Karpas-422 (cell line): ENCODE results near the gene LRRC2. TPM values are rescaled to one million over a fixed set of nuclear protein-coding genes. Genes with fewer than 3 reads are reported as not detected.
"Not testable (repeated sequence)": the region's sequence is repeated elsewhere in the genome, so short reads cannot be mapped to it uniquely, and the experiment has no call there.

Source experiments
- DNase-seq: peaks from one replicate; pipeline ENCODE4 v3.0.0-alpha.2; 2015
- H2AFZ ChIP-seq: fragments of 200-600 bp; sonication (generic); 2 replicates; pipeline ENCODE4 v1.6.1; 2014; ENCODE audit warnings: antibody characterized with exemption, low read length, mixed read lengths
- H3K27ac ChIP-seq: fragments of 200-600 bp; sonication (generic); 2 replicates; pipeline ENCODE4 v1.5.1; 2014; ENCODE audit warnings: mild to moderate bottlenecking, low read length, moderate library complexity
- H3K27me3 ChIP-seq: fragments of 200-600 bp; sonication (generic); 2 replicates; pipeline ENCODE4 v1.6.1; 2014; ENCODE audit warnings: low read length, mixed read lengths
- H3K36me3 ChIP-seq: fragments of 200-600 bp; sonication (generic); 2 replicates; pipeline ENCODE4 v1.6.1; 2014; ENCODE audit warnings: low read length, mixed read lengths; ENCODE audit not compliant: insufficient read depth
- H3K4me1 ChIP-seq: fragments of 200-600 bp; sonication (generic); 2 replicates; pipeline ENCODE4 v1.6.1; 2014; ENCODE audit warnings: mild to moderate bottlenecking, low read length, mixed read lengths
- H3K4me2 ChIP-seq: fragments of 200-600 bp; sonication (generic); 2 replicates; pipeline ENCODE4 v1.6.1; 2014; ENCODE audit warnings: low read length, low read depth, mild to moderate bottlenecking; ENCODE audit not compliant: poor library complexity, severe bottlenecking
- H3K4me3 ChIP-seq: fragments of 200-600 bp; sonication (generic); 2 replicates; pipeline ENCODE4 v1.5.1; 2014; ENCODE audit warnings: mild to moderate bottlenecking, antibody characterized with exemption, low read length, mixed read lengths
- H3K79me2 ChIP-seq: fragments of 200-600 bp; sonication (generic); 2 replicates; pipeline ENCODE4 v1.6.1; 2014; ENCODE audit warnings: mild to moderate bottlenecking, low read length, mixed read lengths
- H3K9ac ChIP-seq: fragments of 200-600 bp; sonication (generic); 2 replicates; pipeline ENCODE4 v1.6.0; 2014; ENCODE audit warnings: low read length
- H3K9me2 ChIP-seq: fragments of 200-600 bp; sonication (generic), shearing (Covaris generic); replicated peaks from 2 replicates; pipeline ENCODE4 v1.6.0; 2014; ENCODE audit warnings: mild to moderate bottlenecking, low read length, moderate library complexity; ENCODE audit not compliant: insufficient read depth
- H3K9me3 ChIP-seq: fragments of 300-700, 200-600 bp; sonication (generic); 2 replicates; pipeline ENCODE4 v1.6.1; 2014; ENCODE audit warnings: low read length, mixed read lengths
- H4K20me1 ChIP-seq: fragments of 200-600 bp; sonication (generic); 2 replicates; pipeline ENCODE4 v1.6.1; 2014; ENCODE audit warnings: mild to moderate bottlenecking, antibody characterized with exemption, low read length, low read depth; ENCODE audit not compliant: insufficient read depth
- total RNA-seq: library from RNA; depleted of rRNA; stranded (reverse); fragments of >200 nt; shearing (Covaris generic); gene quantifications from 2 replicates; pipeline ENCODE4 v1.2.3, GENCODE V29; 2014; ENCODE audit warnings: low replicate concordance

Gene LRRC2
- total RNA-seq, 1 experiment from 2014 or later, result not detected

GRCh38 chr3:46587268-46587667 is 21.2 kb upstream of the LRRC2 start:
- not testable (repeated sequence) for H3K9me2 ChIP-seq, H3K79me2 ChIP-seq, H3K4me1 ChIP-seq, H3K9ac ChIP-seq, H3K27me3 ChIP-seq, DNase-seq, H4K20me1 ChIP-seq, H3K9me3 ChIP-seq, H2AFZ ChIP-seq, H3K36me3 ChIP-seq, H3K4me3 ChIP-seq, H3K4me2 ChIP-seq, H3K27ac ChIP-seq

GRCh38 chr3:46586738-46587246 is 20.7 kb upstream of the LRRC2 start:
- H3K9ac ChIP-seq, result no peak overlapping the region
- H3K4me3 ChIP-seq, result no peak overlapping the region
- DNase-seq, result no peak
- H4K20me1 ChIP-seq, result no peaks in the 10 kb centered on the region
- no peaks in the 10 kb centered on the region for H3K79me2 ChIP-seq
- H3K4me1 ChIP-seq, result no peaks in the 10 kb centered on the region
- H3K4me2 ChIP-seq, result no peak overlapping the region
- H3K9me3 ChIP-seq, result no peaks in the 10 kb centered on the region
- no peaks in the 10 kb centered on the region for H3K27me3 ChIP-seq
- no peaks in the 10 kb centered on the region for H3K9me2 ChIP-seq
- H2AFZ ChIP-seq, result no peak overlapping the region
- no peak overlapping the region for H3K27ac ChIP-seq
- no peaks in the 10 kb centered on the region for H3K36me3 ChIP-seq

DNA sequence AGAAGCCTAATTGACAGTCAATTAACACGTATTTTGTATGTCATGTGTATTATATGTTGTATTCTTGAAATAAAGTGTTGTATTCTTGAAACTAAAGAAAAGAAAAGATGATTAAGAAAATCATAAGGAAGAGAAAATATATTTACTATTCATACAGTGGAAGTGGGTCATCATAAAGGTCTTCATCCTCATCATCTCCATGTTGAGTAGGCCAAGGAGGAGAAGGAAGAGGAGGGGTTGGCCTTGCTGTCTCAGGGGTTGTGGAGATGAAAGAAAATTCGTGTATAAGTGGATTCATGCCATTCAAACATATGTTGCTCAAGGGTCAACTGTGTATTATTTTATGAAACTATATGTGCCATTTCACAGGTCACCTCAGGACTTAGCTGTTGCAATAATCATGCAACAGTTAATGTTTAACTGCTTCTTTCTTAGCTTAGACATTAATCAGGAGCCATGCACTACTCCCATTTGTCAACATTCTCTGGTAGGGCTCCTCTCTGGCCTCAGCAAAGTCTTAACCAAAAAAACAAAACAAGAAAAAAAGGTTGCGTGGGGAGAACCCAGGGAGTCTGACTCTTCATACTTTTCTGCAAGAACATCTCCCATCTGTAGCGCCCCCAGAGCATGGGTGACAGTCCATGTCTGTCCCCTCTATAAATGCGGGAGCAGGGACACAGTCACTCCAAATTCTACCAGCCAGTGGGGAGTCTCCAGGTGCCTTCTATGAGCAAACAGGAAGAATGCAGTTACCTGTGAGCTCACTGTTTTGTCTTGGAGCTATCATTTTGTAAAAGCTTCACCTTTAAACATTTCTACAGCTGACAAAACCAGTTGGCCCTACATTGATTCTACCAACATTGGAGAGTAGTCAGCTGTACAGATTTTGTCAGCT is 19.9 kb upstream of the LRRC2 start:
- Histone ChIP-seq H3K79me2 (no peaks in the 10 kb centered on the region), H3K36me3 (no peaks in the 10 kb centered on the region), H3K9me3 (no peaks in the 10 kb centered on the region), H3K27me3 (no peaks in the 10 kb centered on the region), H3K9ac (no peak overlapping the region), H3K27ac (no peak overlapping the region), H3K9me2 (no peaks in the 10 kb centered on the region), H2AFZ (no peak overlapping the region), H3K4me2 (no peak overlapping the region), H4K20me1 (no peaks in the 10 kb centered on the region), H3K4me1 (peaks cover under 1% of the 10 kb centered on the region; the same call in 1 of the 2 replicates), H3K4me3 (no peak overlapping the region)
- DNase-seq, result no peak

DNA sequence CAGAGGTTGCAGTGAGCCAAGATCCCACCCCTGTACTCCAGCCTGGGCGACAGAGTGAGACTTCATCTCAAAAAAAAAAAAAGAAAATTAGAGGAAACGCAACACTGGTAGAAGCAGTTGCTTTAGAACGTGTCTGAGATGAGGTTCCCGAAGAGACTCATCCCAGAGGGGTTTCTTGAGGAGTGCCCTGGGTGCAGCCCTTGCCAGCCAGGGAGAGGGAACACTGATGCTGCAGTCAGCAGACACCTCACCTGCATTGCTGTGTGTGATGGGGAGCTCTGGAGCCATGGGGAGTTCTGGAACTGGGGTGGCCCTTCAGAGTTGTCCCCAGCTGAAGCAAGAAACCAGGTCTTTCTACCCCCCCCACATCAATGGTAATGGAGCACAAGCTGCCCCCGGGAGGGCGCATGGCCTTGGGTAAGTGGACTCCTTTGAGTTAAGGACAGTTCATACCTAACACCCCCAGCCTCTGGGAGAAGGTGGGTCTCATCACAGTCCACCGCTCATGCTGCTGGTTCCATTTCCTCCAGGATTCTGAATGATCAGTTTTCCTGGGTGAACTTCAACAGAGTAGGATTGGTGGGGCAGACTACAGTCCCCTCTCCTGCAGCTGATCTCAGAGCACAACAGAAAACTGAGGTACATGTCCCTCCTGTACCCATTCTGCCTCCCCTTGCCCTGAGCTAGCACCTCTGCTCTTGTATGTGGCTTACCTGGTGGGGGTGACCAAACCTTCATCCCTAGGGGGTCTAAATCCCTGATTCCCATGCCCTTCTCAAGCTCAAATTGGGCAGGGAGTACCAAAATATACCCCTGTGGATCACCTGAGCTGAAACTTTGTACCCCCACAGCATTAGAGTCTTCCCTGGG is 18.7 kb upstream of the LRRC2 start:
- Histone ChIP-seq H4K20me1 (no peaks in the 10 kb centered on the region), H3K27ac (no peak overlapping the region), H3K9me2 (no peaks in the 10 kb centered on the region), H3K9ac (no peak overlapping the region), H3K4me3 (no peak overlapping the region), H3K36me3 (no peaks in the 10 kb centered on the region), H2AFZ (no peak overlapping the region), H3K4me2 (no peak overlapping the region), H3K9me3 (no peaks in the 10 kb centered on the region), H3K27me3 (no peaks in the 10 kb centered on the region), H3K79me2 (no peaks in the 10 kb centered on the region), H3K4me1 (peaks cover 3% of the 10 kb centered on the region; the same call in 1 of the 2 replicates)
- no peak for DNase-seq

DNA sequence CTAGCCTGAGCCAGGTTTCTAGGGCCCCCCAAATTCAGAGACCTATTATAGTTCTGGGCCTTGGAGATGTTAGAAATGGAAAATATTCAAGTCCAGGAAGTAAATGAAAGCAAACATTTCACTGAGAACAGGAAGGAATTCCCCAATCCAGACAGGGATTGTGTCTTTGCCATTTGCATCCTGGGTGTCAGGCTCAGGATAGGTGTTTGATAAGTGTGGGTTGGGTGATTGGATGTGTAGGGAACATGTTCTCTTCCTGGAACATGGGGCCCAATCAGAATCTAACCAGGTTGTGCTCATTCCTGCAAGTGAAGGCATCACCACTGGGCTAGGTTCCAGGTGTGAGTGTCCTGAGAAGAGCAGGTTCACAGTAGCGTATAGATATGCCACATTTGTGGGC is 14.6 kb upstream of the LRRC2 start:
- Histone ChIP-seq H4K20me1 (no peaks in the 10 kb centered on the region), H3K79me2 (no peaks in the 10 kb centered on the region), H3K9me3 (no peaks in the 10 kb centered on the region), H3K27ac (no peak overlapping the region), H3K9ac (no peak overlapping the region), H3K9me2 (no peaks in the 10 kb centered on the region), H3K4me1 (peaks cover 3% of the 10 kb centered on the region; the same call in 1 of the 2 replicates), H3K4me3 (no peak overlapping the region), H3K27me3 (no peaks in the 10 kb centered on the region), H2AFZ (no peak overlapping the region), H3K36me3 (no peaks in the 10 kb centered on the region), H3K4me2 (no peak overlapping the region)
- DNase-seq, result no peak

DNA sequence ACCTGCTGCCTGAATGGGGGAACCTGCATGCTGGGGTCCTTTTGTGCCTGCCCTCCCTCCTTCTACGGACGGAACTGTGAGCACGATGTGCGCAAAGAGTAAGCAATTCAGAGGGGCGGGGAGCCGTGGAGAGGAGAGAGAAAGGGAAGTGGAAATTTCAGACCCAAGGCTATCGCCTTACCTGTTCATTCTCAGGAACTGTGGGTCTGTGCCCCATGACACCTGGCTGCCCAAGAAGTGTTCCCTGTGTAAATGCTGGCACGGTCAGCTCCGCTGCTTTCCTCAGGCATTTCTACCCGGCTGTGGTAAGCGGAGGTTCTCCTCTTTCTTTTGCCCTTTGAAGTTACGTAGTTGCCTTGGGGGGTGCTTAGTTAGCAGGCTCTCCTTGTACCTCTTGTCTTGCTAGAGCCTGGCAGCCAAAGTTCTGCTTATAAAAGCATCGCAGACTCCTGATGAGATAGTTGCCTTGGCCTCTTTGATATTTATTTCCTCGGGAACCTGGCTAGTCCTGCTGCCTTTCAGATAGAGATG is 13.7 kb upstream of the LRRC2 start:
- Histone ChIP-seq H2AFZ (no peak overlapping the region), H3K4me1 (peaks cover 3% of the 10 kb centered on the region; the same call in 1 of the 2 replicates), H3K36me3 (no peaks in the 10 kb centered on the region), H3K27ac (no peak overlapping the region), H3K9me3 (no peaks in the 10 kb centered on the region), H3K79me2 (no peaks in the 10 kb centered on the region), H3K9me2 (no peaks in the 10 kb centered on the region), H3K4me3 (no peak overlapping the region), H3K27me3 (no peaks in the 10 kb centered on the region), H4K20me1 (no peaks in the 10 kb centered on the region), H3K9ac (no peak overlapping the region), H3K4me2 (no peak overlapping the region)
- no peak for DNase-seq

GRCh38 chr3:46578973-46579755 is 13.1 kb upstream of the LRRC2 start:
- no peak for DNase-seq
- Histone ChIP-seq H3K36me3 (no peaks in the 10 kb centered on the region), H3K27ac (no peak overlapping the region), H3K79me2 (no peaks in the 10 kb centered on the region), H3K4me2 (no peak overlapping the region), H2AFZ (no peak overlapping the region), H4K20me1 (no peaks in the 10 kb centered on the region), H3K4me1 (peaks cover 3% of the 10 kb centered on the region; the same call in 1 of the 2 replicates), H3K4me3 (no peak overlapping the region), H3K9me3 (no peaks in the 10 kb centered on the region), H3K9me2 (no peaks in the 10 kb centered on the region), H3K27me3 (no peaks in the 10 kb centered on the region), H3K9ac (no peak overlapping the region)
